Mesenchymal stem cell (in vitro differentiated cells and primary cell): ENCODE measurements around the gene PELO.

ENCODE experiments used
- DNase-seq: peaks from one replicate; pipeline ENCODE4 v3.0.0-alpha.2; 2013
- H2AFZ ChIP-seq: one replicate; pipeline ENCODE4 v1.6.1; 2013; ENCODE audit warnings: low read depth, mild to moderate bottlenecking, control low read depth, inconsistent platforms, low read length, moderate library complexity
- H2AK5ac ChIP-seq: 2 replicates; pipeline ENCODE4 v1.6.1; 2013; ENCODE audit warnings: low read length, moderate library complexity, mild to moderate bottlenecking, inconsistent platforms; ENCODE audit not compliant: severe bottlenecking
- H2BK120ac ChIP-seq: one replicate; pipeline ENCODE4 v1.6.1; 2013; ENCODE audit warnings: low read depth, mild to moderate bottlenecking, inconsistent platforms, low read length, moderate library complexity
- H2BK12ac ChIP-seq, 2 experiments: one replicate each; pipeline ENCODE4 v1.6.1; 2013; ENCODE audit warnings: inconsistent platforms in 2 of 2, low read length in 2 of 2, mild to moderate bottlenecking in 2 of 2, moderate library complexity in 2 of 2, control low read depth in 1 of 2
- H2BK15ac ChIP-seq: one replicate; pipeline ENCODE4 v1.6.1; 2013; ENCODE audit warnings: mild to moderate bottlenecking, low read depth, inconsistent platforms; ENCODE audit not compliant: poor library complexity, severe bottlenecking
- H2BK5ac ChIP-seq: 2 replicates; pipeline ENCODE4 v1.6.1; 2013; ENCODE audit warnings: low read depth, mild to moderate bottlenecking, low read length, control low read depth, inconsistent platforms; ENCODE audit not compliant: poor library complexity, severe bottlenecking
- H3K14ac ChIP-seq, 2 experiments: one replicate each; pipeline ENCODE4 v1.6.1; 2013; ENCODE audit warnings: inconsistent platforms in 2 of 2, low read length in 2 of 2, control low read depth in 1 of 2, mild to moderate bottlenecking in 1 of 2, moderate library complexity in 1 of 2
- H3K18ac ChIP-seq, 2 experiments: one replicate each; pipeline ENCODE4 v1.6.1; 2013; ENCODE audit warnings: inconsistent platforms in 2 of 2, low read length in 2 of 2, control low read depth in 1 of 2, low read depth in 1 of 2, mild to moderate bottlenecking in 1 of 2
- H3K23ac ChIP-seq, 2 experiments: one replicate each; pipeline ENCODE4 v1.6.1; 2013; ENCODE audit warnings: inconsistent platforms in 2 of 2, low read length in 2 of 2, mild to moderate bottlenecking in 2 of 2, moderate library complexity in 2 of 2, control low read depth in 1 of 2
- H3K27ac ChIP-seq: 2 replicates; pipeline ENCODE4 v1.5.1; 2013; ENCODE audit warnings: mild to moderate bottlenecking, moderate library complexity, low read length, control low read depth, inconsistent platforms; ENCODE audit not compliant: poor library complexity, severe bottlenecking
- H3K27me3 ChIP-seq, 2 experiments: 2 replicates each; pipeline versions ENCODE4 v1.6.1 to v1.7.0; 2013; ENCODE audit warnings: low read length in 2 of 2, mild to moderate bottlenecking in 2 of 2, moderate library complexity in 2 of 2, control low read depth in 1 of 2, inconsistent platforms in 1 of 2; ENCODE audit not compliant: control insufficient read depth in 1 of 2, insufficient read depth in 1 of 2
- H3K36me3 ChIP-seq, 2 experiments: 2 replicates each; pipeline versions ENCODE4 v1.6.1 to v1.7.0; 2013; ENCODE audit warnings: low read length in 2 of 2, control low read depth in 1 of 2, inconsistent platforms in 1 of 2, low read depth in 1 of 2, mild to moderate bottlenecking in 1 of 2; ENCODE audit not compliant: insufficient read depth in 2 of 2, control insufficient read depth in 1 of 2
- H3K4ac ChIP-seq, 2 experiments: one replicate each; pipeline ENCODE4 v1.6.1; 2013; ENCODE audit warnings: inconsistent platforms in 2 of 2, low read length in 2 of 2, mild to moderate bottlenecking in 2 of 2, moderate library complexity in 2 of 2, control low read depth in 1 of 2, low read depth in 1 of 2
- H3K4me1 ChIP-seq: 2 replicates; pipeline ENCODE4 v1.6.1; 2013; ENCODE audit warnings: low read depth, low read length, control low read depth; ENCODE audit not compliant: control insufficient read depth, insufficient read depth
- H3K4me2 ChIP-seq: 2 replicates; pipeline ENCODE4 v1.6.1; 2013; ENCODE audit warnings: low read length, mild to moderate bottlenecking, inconsistent platforms; ENCODE audit not compliant: poor library complexity, severe bottlenecking
- H3K4me3 ChIP-seq, 2 experiments: 2 replicates each; pipeline versions ENCODE4 v1.5.1 to v1.7.0; 2013; ENCODE audit warnings: low read length in 2 of 2, mild to moderate bottlenecking in 2 of 2, control low read depth in 1 of 2, low read depth in 1 of 2; ENCODE audit not compliant: insufficient read depth in 1 of 2
- H3K79me1 ChIP-seq: replicated peaks from 2 replicates; pipeline ENCODE4 v1.6.1; 2013; ENCODE audit warnings: mild to moderate bottlenecking, control low read depth, low read length, inconsistent platforms; ENCODE audit not compliant: poor library complexity, severe bottlenecking
- H3K9ac ChIP-seq: 2 replicates; pipeline ENCODE4 v1.7.0; 2013; ENCODE audit warnings: mild to moderate bottlenecking, low read length, moderate library complexity
- H3K9me3 ChIP-seq: 2 replicates; pipeline ENCODE4 v1.7.0; 2013; ENCODE audit warnings: mild to moderate bottlenecking, low read length; ENCODE audit not compliant: control insufficient read depth
- H4K8ac ChIP-seq: one replicate; pipeline ENCODE4 v1.6.1; 2013; ENCODE audit warnings: inconsistent platforms, mild to moderate bottlenecking, low read length, moderate library complexity
- H4K91ac ChIP-seq: one replicate; pipeline ENCODE4 v1.6.1; 2013; ENCODE audit warnings: mild to moderate bottlenecking, low read length, inconsistent platforms
- WGBS: methylation state at CpG from one replicate; pipeline ENCODE4 v1.1.7; 2013; ENCODE audit warnings: mixed read lengths; 5-methylcytosine and 5-hydroxymethylcytosine counted together

PELO gene

DNA sequence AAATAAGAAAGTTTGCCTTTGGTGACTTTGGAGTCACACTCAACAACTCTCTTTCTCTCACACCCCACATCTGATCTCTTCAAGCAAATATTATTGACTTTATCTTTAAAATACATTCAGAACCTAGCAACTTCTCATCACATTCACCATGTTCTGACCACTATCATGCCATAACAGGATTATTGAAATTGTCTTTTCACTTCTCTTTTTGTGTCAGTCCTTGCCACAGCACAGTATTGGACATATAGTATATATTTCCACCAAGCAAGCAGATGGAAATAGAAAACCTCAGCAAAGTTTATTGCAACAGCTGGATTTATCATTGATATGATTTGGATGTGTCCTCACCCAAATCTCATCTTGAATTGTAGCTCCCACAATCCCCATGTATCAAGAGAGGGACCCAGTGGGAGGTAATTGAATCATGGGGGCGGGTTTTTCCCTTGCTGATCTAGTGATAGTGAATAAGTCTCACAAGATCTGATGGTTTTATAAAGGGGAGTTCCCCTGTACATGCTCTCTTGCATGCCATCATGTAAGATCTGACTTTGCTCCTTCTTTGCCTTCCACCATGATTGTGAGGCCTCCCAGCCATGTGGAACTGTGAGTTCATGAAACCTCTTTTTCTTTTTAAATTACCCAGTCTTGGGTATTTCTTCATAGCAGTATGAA, 26.9 kb upstream of the PELO start:
- Histone ChIP-seq H3K4me1 (no peaks in the 10 kb centered on the region), H3K4me3 (no peak overlapping the region), H2BK12ac (no peak overlapping the region), H3K27me3 (no peaks in the 10 kb centered on the region), H3K14ac (no peak overlapping the region), H2BK120ac (no peak overlapping the region), H3K36me3 (no peaks in the 10 kb centered on the region), H3K9ac (no peak overlapping the region), H4K91ac (no peak overlapping the region), H4K8ac (no peak overlapping the region), H2AFZ (no peak overlapping the region), H2BK5ac (no peak overlapping the region), H3K23ac (no peak overlapping the region), H2AK5ac (no peak overlapping the region), H3K27ac (no peak overlapping the region), H3K79me1 (no peaks in the 10 kb centered on the region), H2BK15ac (no peak overlapping the region), H3K4ac (no peak overlapping the region), H3K18ac (no peak overlapping the region), H3K4me2 (no peak overlapping the region), H3K9me3 (no peaks in the 10 kb centered on the region)
- DNase-seq: no peak
- 80% methylated on average over 1 of the region's 1 CpG for WGBS

DNA sequence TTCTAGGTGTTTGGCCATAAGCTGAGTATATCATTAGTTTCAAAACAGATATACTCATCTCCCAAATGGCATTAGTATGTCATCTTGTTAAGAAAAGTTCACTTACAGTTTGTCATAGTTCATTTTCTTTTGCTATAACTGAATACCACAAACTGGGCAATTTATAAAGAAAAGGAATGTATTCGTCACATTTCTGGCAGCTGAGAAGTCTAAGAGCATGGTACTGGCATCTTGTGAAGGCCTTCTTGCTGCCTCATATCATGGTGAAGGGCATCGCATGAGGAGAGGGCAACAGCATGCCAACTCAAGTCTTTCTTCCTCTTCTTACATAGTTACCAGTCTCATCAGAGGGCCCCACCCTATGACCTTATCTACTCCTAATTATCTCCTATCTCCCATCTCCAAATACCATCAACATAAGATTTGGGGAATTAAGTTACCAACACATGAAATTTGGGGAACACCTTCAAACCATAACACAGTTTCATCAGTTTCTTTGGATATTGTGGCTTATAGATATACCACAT, 20.4 kb upstream of the PELO start:
- no peak overlapping the region for H3K23ac ChIP-seq
- no peak overlapping the region for H3K18ac ChIP-seq
- H3K4me1 ChIP-seq: no peaks in the 10 kb centered on the region
- no peak overlapping the region for H2AFZ ChIP-seq
- H3K27me3 ChIP-seq: no peaks in the 10 kb centered on the region
- no peaks in the 10 kb centered on the region for H3K36me3 ChIP-seq
- H2BK12ac ChIP-seq: no peak overlapping the region
- no peak overlapping the region for H4K8ac ChIP-seq
- H3K4ac ChIP-seq: no peak overlapping the region
- no peak for DNase-seq
- 97% methylated on average over 2 of the region's 2 CpGs for WGBS
- H2BK15ac ChIP-seq: no peak overlapping the region
- no peaks in the 10 kb centered on the region for H3K79me1 ChIP-seq
- H4K91ac ChIP-seq: no peak overlapping the region
- H2AK5ac ChIP-seq: no peak overlapping the region
- no peak overlapping the region for H3K4me3 ChIP-seq
- H2BK120ac ChIP-seq: no peak overlapping the region
- H3K27ac ChIP-seq: no peak overlapping the region
- no peak overlapping the region for H3K9ac ChIP-seq
- no peak overlapping the region for H3K4me2 ChIP-seq
- H3K14ac ChIP-seq: no peak overlapping the region
- H2BK5ac ChIP-seq: no peak overlapping the region
- no peaks in the 10 kb centered on the region for H3K9me3 ChIP-seq

DNA sequence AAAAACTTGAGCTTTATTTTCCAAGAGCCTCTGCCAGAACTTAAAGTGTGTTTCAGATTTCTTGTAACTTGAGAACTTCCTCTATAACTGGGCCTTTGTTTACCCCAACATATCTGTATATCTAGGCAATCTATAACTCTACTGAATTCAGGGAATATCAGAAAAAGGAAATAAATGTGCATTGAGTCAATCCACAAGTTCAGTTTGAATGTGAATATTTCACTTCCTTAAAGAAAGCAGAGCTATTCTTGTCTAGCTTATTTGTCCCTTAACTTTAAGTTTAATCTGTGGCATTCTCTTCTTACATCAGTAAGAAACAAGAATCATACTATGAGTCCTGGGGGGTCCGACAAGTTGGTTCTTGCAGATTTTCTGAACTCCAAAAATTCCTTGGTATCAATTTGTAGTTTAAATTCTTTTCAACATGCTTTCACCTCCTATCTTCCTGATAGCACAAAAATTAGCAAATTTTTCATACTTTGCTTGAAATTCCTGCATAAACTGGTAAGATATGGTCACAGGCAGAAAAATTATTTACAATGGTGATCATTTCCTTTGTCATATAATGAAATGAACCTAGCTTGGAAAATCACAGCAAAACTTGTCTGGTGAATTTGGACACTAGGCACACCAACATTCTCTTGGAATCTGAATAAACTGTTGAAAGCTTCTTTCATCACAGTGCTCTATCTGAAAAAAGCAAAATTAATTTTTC, 19.8 kb upstream of the PELO start:
- no peak overlapping the region for H3K4me3 ChIP-seq
- H3K4me2 ChIP-seq: no peak overlapping the region
- no peak overlapping the region for H2AFZ ChIP-seq
- no peak overlapping the region for H3K4ac ChIP-seq
- no peak for DNase-seq
- H3K36me3 ChIP-seq: no peaks in the 10 kb centered on the region
- no peaks in the 10 kb centered on the region for H3K27me3 ChIP-seq
- H3K79me1 ChIP-seq: no peaks in the 10 kb centered on the region
- H2BK120ac ChIP-seq: no peak overlapping the region
- no peak overlapping the region for H4K91ac ChIP-seq
- H3K9me3 ChIP-seq: no peaks in the 10 kb centered on the region
- no peak overlapping the region for H2BK5ac ChIP-seq
- H4K8ac ChIP-seq: no peak overlapping the region
- no peaks in the 10 kb centered on the region for H3K4me1 ChIP-seq
- no peak overlapping the region for H2BK12ac ChIP-seq
- H3K27ac ChIP-seq: no peak overlapping the region
- no peak overlapping the region for H3K14ac ChIP-seq
- H2BK15ac ChIP-seq: no peak overlapping the region
- H3K23ac ChIP-seq: no peak overlapping the region
- WGBS: 100% methylated on average over 1 of the region's 1 CpG
- no peak overlapping the region for H3K9ac ChIP-seq
- H2AK5ac ChIP-seq: no peak overlapping the region
- no peak overlapping the region for H3K18ac ChIP-seq

DNA sequence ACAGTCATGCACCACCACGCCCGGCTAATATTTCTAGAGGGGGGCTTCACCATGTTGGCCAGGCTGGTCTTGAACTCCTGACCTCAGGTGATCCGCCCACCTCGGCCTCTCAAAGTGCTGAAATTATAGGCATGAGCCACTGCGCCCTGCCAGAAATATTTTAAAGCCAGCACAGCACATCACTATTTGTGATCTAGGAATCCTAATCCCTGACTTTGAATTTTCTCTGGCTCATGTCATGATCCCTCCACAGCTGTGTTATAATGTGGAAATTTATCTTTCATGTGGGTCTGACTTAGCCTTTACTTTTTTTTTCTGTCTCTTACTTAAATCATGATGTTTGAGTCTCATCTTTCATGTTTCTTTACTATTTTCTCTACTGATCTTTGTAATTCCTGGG, 18.7 kb upstream of the PELO start:
- Histone ChIP-seq H2BK5ac (no peak overlapping the region), H3K23ac (no peak overlapping the region), H4K8ac (no peak overlapping the region), H2AK5ac (no peak overlapping the region), H2BK120ac (no peak overlapping the region), H3K36me3 (no peaks in the 10 kb centered on the region), H2BK15ac (no peak overlapping the region), H2AFZ (no peak overlapping the region), H3K14ac (no peak overlapping the region), H3K79me1 (no peaks in the 10 kb centered on the region), H3K4me1 (no peaks in the 10 kb centered on the region), H4K91ac (no peak overlapping the region), H3K4me2 (no peak overlapping the region), H3K27me3 (no peaks in the 10 kb centered on the region), H3K9me3 (no peaks in the 10 kb centered on the region), H3K4me3 (no peak overlapping the region), H2BK12ac (no peak overlapping the region), H3K18ac (no peak overlapping the region), H3K9ac (no peak overlapping the region), H3K27ac (no peak overlapping the region), H3K4ac (no peak overlapping the region)
- WGBS: 92% methylated on average over 5 of the region's 5 CpGs
- DNase-seq: no peak
